SK-N-SH treated with all-trans-retinoic acid at 6 μM for 48 hours (cell line): ENCODE results near the gene OR51A4.

Experiments
- ATAC-seq: fragments of 200-7000 bp; cut with Tn5 transposase; 3 replicates; pipeline ENCODE4 v1.9.1; 2020; ENCODE audit warnings: mild to moderate bottlenecking, moderate library complexity
- ARNTL ChIP-seq: fragments of 450-650 bp; formaldehyde crosslinking; IDR thresholded peaks from 2 replicates; pipeline ENCODE4 v1.5.0; 2020; ENCODE audit warnings: low read depth, mild to moderate bottlenecking, moderate library complexity, borderline replicate concordance
- BACH2 ChIP-seq: fragments of 250-450 bp; sonication (Bioruptor Pico); IDR thresholded peaks from 2 replicates; pipeline ENCODE4 v1.9.0; 2021; ENCODE audit warnings: mild to moderate bottlenecking, borderline replicate concordance
- ESRRG ChIP-seq: fragments of 250-450 bp; sonication (Bioruptor Pico); IDR thresholded peaks from 2 replicates; pipeline ENCODE4 v1.6.1; 2021; ENCODE audit warnings: mild to moderate bottlenecking
- GLIS3 ChIP-seq: fragments of 250-450 bp; sonication (Bioruptor Pico); IDR thresholded peaks from 2 replicates; pipeline ENCODE4 v1.5.0; 2020; ENCODE audit warnings: mild to moderate bottlenecking, moderate library complexity
- ISL1 ChIP-seq: fragments of 250-450 bp; sonication (Bioruptor Pico); IDR thresholded peaks from 2 replicates; pipeline ENCODE4 v2.1.2; 2022; ENCODE audit warnings: mild to moderate bottlenecking, moderate library complexity
- OSR1 ChIP-seq: fragments of 250-450 bp; sonication (Bioruptor Pico); IDR thresholded peaks from 2 replicates; pipeline ENCODE4 v1.8.0; 2022; ENCODE audit warnings: moderate library complexity, mild to moderate bottlenecking, inconsistent platforms
- PPARA ChIP-seq: fragments of 250-450 bp; sonication (Bioruptor Pico); IDR thresholded peaks from 2 replicates; pipeline ENCODE4 v1.5.0; 2020; ENCODE audit warnings: mild to moderate bottlenecking, borderline replicate concordance
- RARB ChIP-seq: fragments of 250-450 bp; sonication (Bioruptor Pico); IDR thresholded peaks from 2 replicates; pipeline ENCODE4 v1.8.0; 2021; ENCODE audit warnings: mild to moderate bottlenecking, moderate library complexity
- TCF4 ChIP-seq: fragments of 250-450 bp; sonication (Bioruptor Pico); IDR thresholded peaks from 2 replicates; pipeline ENCODE4 v1.8.0; 2021; ENCODE audit warnings: mild to moderate bottlenecking, moderate library complexity, borderline replicate concordance
- TOX ChIP-seq: fragments of 250-450 bp; sonication (Bioruptor Pico); IDR thresholded peaks from 2 replicates; pipeline ENCODE4 v1.8.0; 2021; ENCODE audit warnings: mild to moderate bottlenecking, moderate library complexity, borderline replicate concordance
- ZC3H10 ChIP-seq: fragments of 250-450 bp; sonication (Bioruptor Pico); IDR thresholded peaks from 2 replicates; pipeline ENCODE4 v1.5.1; 2021; ENCODE audit warnings: mild to moderate bottlenecking, moderate library complexity
- ZFP3 ChIP-seq: fragments of 250-450 bp; sonication (Bioruptor Pico); IDR thresholded peaks from 2 replicates; pipeline ENCODE4 v1.5.0; 2020; ENCODE audit warnings: mild to moderate bottlenecking, moderate library complexity
- ZFP30 ChIP-seq: fragments of 450-650 bp; formaldehyde crosslinking; IDR thresholded peaks from 2 replicates; pipeline ENCODE4 v1.5.0; 2022; ENCODE audit warnings: mild to moderate bottlenecking, moderate library complexity
- ZNF565 ChIP-seq: fragments of 450-650 bp; formaldehyde crosslinking; conservative IDR thresholded peaks from 2 replicates; pipeline ENCODE4 v1.5.0; 2020; ENCODE audit warnings: low read depth, mild to moderate bottlenecking, moderate library complexity
- ZNF70 ChIP-seq: fragments of 450-650 bp; formaldehyde crosslinking; IDR thresholded peaks from 2 replicates; pipeline ENCODE4 v1.5.0; 2020; ENCODE audit warnings: mild to moderate bottlenecking, moderate library complexity
- ZNF8 ChIP-seq: fragments of 450-650 bp; formaldehyde crosslinking; IDR thresholded peaks from 2 replicates; pipeline ENCODE4 v1.5.0; 2020; ENCODE audit warnings: mild to moderate bottlenecking, moderate library complexity
- TF ChIP-seq, protein P1 (sequence below): fragments of 250-450 bp; sonication (Bioruptor Pico); IDR thresholded peaks from 2 replicates; pipeline ENCODE4 v1.8.0; 2020; ENCODE audit warnings: mild to moderate bottlenecking, moderate library complexity, borderline replicate concordance
- TF ChIP-seq, protein P2 (sequence below): fragments of 250-450 bp; sonication (Bioruptor Pico); IDR thresholded peaks from 2 replicates; pipeline ENCODE4 v1.5.1; 2021; ENCODE audit warnings: mild to moderate bottlenecking, moderate library complexity
- TF ChIP-seq, protein P3 (sequence below): fragments of 250-450 bp; sonication (Bioruptor Pico); IDR thresholded peaks from 2 replicates; pipeline ENCODE4 v1.8.0; 2021; ENCODE audit warnings: low read depth, mild to moderate bottlenecking, moderate library complexity, borderline replicate concordance
- TF ChIP-seq, protein P4 (sequence below): fragments of 250-450 bp; sonication (Bioruptor Pico); IDR thresholded peaks from 2 replicates; pipeline ENCODE4 v1.5.1; 2020; ENCODE audit warnings: low read depth, mild to moderate bottlenecking, moderate library complexity

The OR51A4 gene, protein sequence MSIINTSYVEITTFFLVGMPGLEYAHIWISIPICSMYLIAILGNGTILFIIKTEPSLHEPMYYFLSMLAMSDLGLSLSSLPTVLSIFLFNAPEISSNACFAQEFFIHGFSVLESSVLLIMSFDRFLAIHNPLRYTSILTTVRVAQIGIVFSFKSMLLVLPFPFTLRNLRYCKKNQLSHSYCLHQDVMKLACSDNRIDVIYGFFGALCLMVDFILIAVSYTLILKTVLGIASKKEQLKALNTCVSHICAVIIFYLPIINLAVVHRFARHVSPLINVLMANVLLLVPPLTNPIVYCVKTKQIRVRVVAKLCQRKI

DNA sequence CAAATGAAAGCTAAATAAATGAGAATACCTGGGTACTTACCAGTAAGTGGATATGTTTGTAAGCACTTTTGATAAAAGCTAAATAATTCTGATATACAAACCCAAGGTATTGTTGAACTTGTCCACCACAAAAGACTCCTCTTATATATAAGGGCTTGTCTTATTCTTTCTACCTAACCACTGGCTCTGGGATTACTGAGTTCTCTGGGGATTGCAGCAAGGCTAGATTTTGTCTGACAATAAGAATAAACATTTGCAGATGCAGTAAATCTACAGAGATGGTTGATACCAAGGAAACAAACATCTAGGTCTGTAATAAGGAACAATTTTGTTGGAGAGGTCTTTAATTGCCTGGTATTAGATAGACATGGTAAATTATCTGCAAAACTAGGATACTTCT, at the start of gene OR51A4:
OR51A4 (minus strand) TSS at position 101 of the 400 bp plus-strand sequence. CDS start 505 bp downstream, outside the sequence.
- TF ChIP-seq ZNF70 (CRISPR knock-in tag) (no peak), ZNF565 (CRISPR knock-in tag) (no peak), RARB (CRISPR knock-in tag) (no peak), OSR1 (CRISPR knock-in tag) (no peak), ARNTL (no peak), TOX (CRISPR knock-in tag) (no peak), PPARA (CRISPR knock-in tag) (no peak), GLIS3 (CRISPR knock-in tag) (no peak), ZFP30 (no peak), ZFP3 (CRISPR knock-in tag) (no peak)
- TF ChIP-seq, protein P1, sequence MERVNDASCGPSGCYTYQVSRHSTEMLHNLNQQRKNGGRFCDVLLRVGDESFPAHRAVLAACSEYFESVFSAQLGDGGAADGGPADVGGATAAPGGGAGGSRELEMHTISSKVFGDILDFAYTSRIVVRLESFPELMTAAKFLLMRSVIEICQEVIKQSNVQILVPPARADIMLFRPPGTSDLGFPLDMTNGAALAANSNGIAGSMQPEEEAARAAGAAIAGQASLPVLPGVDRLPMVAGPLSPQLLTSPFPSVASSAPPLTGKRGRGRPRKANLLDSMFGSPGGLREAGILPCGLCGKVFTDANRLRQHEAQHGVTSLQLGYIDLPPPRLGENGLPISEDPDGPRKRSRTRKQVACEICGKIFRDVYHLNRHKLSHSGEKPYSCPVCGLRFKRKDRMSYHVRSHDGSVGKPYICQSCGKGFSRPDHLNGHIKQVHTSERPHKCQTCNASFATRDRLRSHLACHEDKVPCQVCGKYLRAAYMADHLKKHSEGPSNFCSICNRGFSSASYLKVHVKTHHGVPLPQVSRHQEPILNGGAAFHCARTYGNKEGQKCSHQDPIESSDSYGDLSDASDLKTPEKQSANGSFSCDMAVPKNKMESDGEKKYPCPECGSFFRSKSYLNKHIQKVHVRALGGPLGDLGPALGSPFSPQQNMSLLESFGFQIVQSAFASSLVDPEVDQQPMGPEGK (CRISPR knock-in tag), result no peak
- TF ChIP-seq, protein P2, sequence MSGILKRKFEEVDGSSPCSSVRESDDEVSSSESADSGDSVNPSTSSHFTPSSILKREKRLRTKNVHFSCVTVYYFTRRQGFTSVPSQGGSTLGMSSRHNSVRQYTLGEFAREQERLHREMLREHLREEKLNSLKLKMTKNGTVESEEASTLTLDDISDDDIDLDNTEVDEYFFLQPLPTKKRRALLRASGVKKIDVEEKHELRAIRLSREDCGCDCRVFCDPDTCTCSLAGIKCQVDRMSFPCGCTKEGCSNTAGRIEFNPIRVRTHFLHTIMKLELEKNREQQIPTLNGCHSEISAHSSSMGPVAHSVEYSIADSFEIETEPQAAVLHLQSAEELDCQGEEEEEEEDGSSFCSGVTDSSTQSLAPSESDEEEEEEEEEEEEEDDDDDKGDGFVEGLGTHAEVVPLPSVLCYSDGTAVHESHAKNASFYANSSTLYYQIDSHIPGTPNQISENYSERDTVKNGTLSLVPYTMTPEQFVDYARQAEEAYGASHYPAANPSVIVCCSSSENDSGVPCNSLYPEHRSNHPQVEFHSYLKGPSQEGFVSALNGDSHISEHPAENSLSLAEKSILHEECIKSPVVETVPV (CRISPR knock-in tag), result no peak
- TF ChIP-seq, protein P3, sequence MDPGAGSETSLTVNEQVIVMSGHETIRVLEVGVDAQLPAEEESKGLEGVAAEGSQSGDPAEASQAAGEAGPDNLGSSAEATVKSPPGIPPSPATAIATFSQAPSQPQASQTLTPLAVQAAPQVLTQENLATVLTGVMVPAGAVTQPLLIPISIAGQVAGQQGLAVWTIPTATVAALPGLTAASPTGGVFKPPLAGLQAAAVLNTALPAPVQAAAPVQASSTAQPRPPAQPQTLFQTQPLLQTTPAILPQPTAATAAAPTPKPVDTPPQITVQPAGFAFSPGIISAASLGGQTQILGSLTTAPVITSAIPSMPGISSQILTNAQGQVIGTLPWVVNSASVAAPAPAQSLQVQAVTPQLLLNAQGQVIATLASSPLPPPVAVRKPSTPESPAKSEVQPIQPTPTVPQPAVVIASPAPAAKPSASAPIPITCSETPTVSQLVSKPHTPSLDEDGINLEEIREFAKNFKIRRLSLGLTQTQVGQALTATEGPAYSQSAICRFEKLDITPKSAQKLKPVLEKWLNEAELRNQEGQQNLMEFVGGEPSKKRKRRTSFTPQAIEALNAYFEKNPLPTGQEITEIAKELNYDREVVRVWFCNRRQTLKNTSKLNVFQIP (CRISPR knock-in tag), result no peak
- TF ChIP-seq, protein P4, sequence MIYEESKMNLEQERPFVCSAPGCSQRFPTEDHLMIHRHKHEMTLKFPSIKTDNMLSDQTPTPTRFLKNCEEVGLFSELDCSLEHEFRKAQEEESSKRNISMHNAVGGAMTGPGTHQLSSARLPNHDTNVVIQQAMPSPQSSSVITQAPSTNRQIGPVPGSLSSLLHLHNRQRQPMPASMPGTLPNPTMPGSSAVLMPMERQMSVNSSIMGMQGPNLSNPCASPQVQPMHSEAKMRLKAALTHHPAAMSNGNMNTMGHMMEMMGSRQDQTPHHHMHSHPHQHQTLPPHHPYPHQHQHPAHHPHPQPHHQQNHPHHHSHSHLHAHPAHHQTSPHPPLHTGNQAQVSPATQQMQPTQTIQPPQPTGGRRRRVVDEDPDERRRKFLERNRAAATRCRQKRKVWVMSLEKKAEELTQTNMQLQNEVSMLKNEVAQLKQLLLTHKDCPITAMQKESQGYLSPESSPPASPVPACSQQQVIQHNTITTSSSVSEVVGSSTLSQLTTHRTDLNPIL (CRISPR knock-in tag), result no peak
- no peak for ATAC-seq

DNA sequence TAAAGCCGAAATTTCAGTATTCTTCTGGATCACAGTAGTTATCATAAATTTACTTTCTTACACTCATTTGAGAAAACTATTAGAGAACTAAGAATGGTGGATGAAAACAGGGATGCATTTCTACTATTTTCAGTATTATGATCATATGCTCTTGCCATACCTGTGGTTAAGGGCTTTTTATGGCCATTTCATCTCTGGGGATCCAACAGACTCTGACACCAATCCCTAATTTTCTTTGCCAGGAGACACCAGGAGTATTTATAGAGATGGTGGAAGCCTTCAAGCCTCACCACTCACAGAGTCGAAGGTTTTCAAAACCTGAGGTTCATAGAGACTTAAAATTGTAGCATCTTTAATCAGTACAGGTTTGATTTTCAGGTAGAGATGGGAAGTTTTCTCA, 47.1 kb upstream of the OR51A4 start, which contains the start of gene OR51L1:
OR51L1 (plus strand) TSS at position 301 of the 400 bp plus-strand sequence. CDS start 4,132 bp downstream, outside the sequence.
- ATAC-seq, result no peak
- TF ChIP-seq ZFP30 (no peak), ZNF8 (no peak), GLIS3 (CRISPR knock-in tag) (no peak), ZC3H10 (CRISPR knock-in tag) (no peak)

DNA sequence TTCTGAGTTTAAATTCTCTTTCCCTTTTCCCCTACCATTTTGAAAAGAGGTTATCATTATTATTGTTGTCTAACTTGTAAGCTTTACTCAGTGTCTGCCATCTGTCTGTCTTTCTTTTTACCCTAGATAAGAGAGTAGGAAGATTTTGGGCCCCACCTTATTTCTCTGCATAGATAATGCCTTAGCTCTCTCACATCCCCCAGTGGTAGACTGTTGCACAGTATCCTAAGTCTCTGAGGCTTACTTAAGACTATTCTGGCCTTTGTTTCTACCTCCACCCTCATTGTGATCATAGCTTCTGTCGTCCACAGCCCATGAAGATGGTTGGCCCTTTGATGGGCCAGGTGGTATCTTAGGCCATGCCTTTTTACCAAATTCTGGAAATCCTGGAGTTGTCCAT, 43.7 kb upstream of the OR51A4 start:
- no peak for TF ChIP-seq RARB (CRISPR knock-in tag)
- ATAC-seq, result peak; percentile 34; the same call in 1 of the 3 replicates

DNA sequence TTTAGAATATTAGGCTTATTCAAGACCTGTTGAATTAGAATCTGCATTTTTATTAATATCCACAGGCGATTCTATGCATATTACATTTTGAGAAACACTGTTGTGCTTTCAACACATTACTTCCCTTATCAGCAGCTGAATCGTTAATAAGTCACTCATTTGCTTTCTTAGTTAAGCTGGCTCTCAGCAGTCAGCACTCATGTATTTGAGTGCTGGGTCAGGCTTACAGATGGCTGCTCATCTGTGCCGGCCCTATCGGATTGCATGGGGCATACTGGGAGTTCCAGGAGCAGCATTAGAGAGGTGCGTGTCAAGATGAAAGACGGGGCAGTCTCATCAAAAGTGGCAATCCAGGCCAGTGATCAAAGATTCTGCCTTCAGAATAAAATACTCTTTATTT, 36.4 kb upstream of the OR51A4 start:
- TF ChIP-seq OSR1 (CRISPR knock-in tag) (no peak), TOX (CRISPR knock-in tag) (no peak), BACH2 (no peak), TCF4 (CRISPR knock-in tag) (no peak), ZNF565 (CRISPR knock-in tag) (no peak), ZNF8 (no peak), ESRRG (no peak)
- ATAC-seq, result no peak

DNA sequence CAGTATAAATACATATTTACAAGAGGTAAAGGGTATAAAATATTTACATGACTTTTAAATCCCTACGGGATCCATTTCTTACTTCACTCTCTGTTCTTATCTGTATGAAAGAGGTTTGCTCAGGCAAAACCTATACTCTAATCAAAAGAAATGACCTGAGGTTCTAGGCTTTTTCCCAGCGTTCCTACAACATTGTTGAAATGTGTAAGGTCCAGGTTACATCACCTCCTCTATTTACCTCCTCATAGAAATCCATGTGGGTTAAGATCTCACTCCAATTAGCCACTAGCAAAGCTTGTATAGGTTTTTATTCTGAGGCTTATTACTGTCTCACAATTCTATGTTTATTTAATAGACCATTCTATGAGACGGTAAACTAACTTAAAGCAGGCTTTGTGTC, 35.3 kb upstream of the OR51A4 start:
- ATAC-seq, result no peak
- TF ChIP-seq, protein P1 (CRISPR knock-in tag), result no peak
- TF ChIP-seq TOX (CRISPR knock-in tag) (no peak), ISL1 (CRISPR knock-in tag) (no peak), ZFP30 (no peak)
- TF ChIP-seq, protein P2 (CRISPR knock-in tag), result no peak
- TF ChIP-seq, protein P4 (CRISPR knock-in tag), result no peak
